ENCODE results near the gene HOXC11.

Gene HOXC11

GRCh38 chr12:53960187-53961024, 12.5 kb upstream of the HOXC11 start:
- H3K36me3 ChIP-seq (ENCODE audit: control insufficient read depth, insufficient read depth, low read length) = no peaks in the 10 kb centered on the region
- H3K9me3 ChIP-seq (ENCODE audit: control insufficient read depth, insufficient read depth, low read length) = no peaks in the 10 kb centered on the region
- H3K4me3 ChIP-seq (ENCODE audit: low read length) = no peak overlapping the region
- H3K27me3 ChIP-seq (ENCODE audit: control insufficient read depth, insufficient read depth, low read length) = peaks cover 99% of the 10 kb centered on the region
- DNase-seq (ENCODE audit: low read depth, low spot score) = no peak
- WGBS (ENCODE audit: insufficient coverage, insufficient read length) = no CpG with 5 or more reads among the region's 39 CpGs
- no peak overlapping the region for H3K27ac ChIP-seq (ENCODE audit: low read length)
- peaks cover 5% of the 10 kb centered on the region; the same call in 1 of the 2 replicates for H3K4me1 ChIP-seq (ENCODE audit: control insufficient read depth, insufficient read depth, low read length)

GRCh38 chr12:53961025-53961761, 11.7 kb upstream of the HOXC11 start:
- no peak overlapping the region for H3K27ac ChIP-seq (ENCODE audit: low read length)
- H3K36me3 ChIP-seq (ENCODE audit: control insufficient read depth, insufficient read depth, low read length) = no peaks in the 10 kb centered on the region
- no peaks in the 10 kb centered on the region for H3K9me3 ChIP-seq (ENCODE audit: control insufficient read depth, insufficient read depth, low read length)
- H3K4me1 ChIP-seq (ENCODE audit: control insufficient read depth, insufficient read depth, low read length) = peaks cover 5% of the 10 kb centered on the region; the same call in 1 of the 2 replicates
- DNase-seq (ENCODE audit: low read depth, low spot score) = no peak
- peaks cover 93% of the 10 kb centered on the region for H3K27me3 ChIP-seq (ENCODE audit: control insufficient read depth, insufficient read depth, low read length)
- no peak overlapping the region for H3K4me3 ChIP-seq (ENCODE audit: low read length)
- WGBS (ENCODE audit: insufficient coverage, insufficient read length) = no CpG with 5 or more reads among the region's 72 CpGs

DNA sequence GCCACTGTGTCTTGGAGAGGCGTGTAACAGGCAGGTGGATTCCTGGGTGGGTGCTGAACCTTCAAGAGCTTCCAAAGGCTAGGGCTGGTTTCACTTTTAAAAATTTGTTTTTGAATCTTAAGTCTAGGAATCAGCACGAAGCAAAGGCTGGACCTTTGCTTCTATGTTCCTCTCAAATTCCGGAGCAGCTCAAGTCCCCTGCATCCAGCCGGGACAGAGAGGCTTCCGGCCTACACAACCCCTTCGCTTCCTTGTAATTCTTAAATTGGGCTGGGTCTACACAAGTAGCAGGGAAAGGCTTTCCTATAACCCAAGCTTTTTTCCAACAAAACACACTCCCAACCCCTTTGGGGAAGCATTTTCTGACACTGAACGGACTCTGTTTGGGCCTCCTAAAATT, 9.9 kb upstream of the HOXC11 start:
- no peaks in the 10 kb centered on the region for H3K9me3 ChIP-seq (ENCODE audit: control insufficient read depth, insufficient read depth, low read length)
- H3K4me1 ChIP-seq (ENCODE audit: control insufficient read depth, insufficient read depth, low read length) = peaks cover 5% of the 10 kb centered on the region; the same call in 1 of the 2 replicates
- DNase-seq (ENCODE audit: low read depth, low spot score) = no peak
- H3K4me3 ChIP-seq (ENCODE audit: low read length) = no peak overlapping the region
- no CpG with 5 or more reads among the region's 7 CpGs for WGBS (ENCODE audit: insufficient coverage, insufficient read length)
- H3K36me3 ChIP-seq (ENCODE audit: control insufficient read depth, insufficient read depth, low read length) = no peaks in the 10 kb centered on the region
- H3K27me3 ChIP-seq (ENCODE audit: control insufficient read depth, insufficient read depth, low read length) = peaks cover 93% of the 10 kb centered on the region
- H3K27ac ChIP-seq (ENCODE audit: low read length) = no peak overlapping the region

GRCh38 chr12:53963434-53964314, 9.3 kb upstream of the HOXC11 start:
- Histone ChIP-seq H3K36me3 (ENCODE audit: control insufficient read depth, insufficient read depth, low read length) (no peaks in the 10 kb centered on the region), H3K9me3 (ENCODE audit: control insufficient read depth, insufficient read depth, low read length) (no peaks in the 10 kb centered on the region), H3K27me3 (ENCODE audit: control insufficient read depth, insufficient read depth, low read length) (peaks cover 93% of the 10 kb centered on the region), H3K4me1 (ENCODE audit: control insufficient read depth, insufficient read depth, low read length) (peaks cover 5% of the 10 kb centered on the region; the same call in 1 of the 2 replicates), H3K27ac (ENCODE audit: low read length) (no peak overlapping the region), H3K4me3 (ENCODE audit: low read length) (no peak overlapping the region)
- WGBS (ENCODE audit: insufficient coverage, insufficient read length) = no CpG with 5 or more reads among the region's 38 CpGs
- no peak for DNase-seq (ENCODE audit: low read depth, low spot score)

DNA sequence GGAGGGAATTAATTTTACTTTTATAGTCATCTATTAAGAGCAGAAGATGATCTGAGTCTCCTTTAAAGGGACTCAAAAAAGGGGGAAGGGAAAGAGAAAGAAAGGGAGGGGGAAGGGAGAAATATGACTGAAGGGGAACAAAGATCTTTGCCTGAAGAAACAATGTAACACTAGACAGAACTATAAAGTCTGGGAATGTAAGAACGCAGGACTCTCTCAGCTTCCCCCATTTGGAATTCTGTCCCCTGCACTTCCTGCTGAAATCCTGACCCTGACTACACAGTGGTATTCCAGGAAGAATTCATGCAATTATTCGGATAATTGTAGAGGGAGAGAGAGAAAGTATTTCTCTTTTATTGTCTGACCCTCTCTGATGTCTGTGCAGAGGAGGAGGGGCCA, 8.6 kb upstream of the HOXC11 start:
- Histone ChIP-seq H3K4me3 (ENCODE audit: low read length) (no peak overlapping the region), H3K36me3 (ENCODE audit: control insufficient read depth, insufficient read depth, low read length) (no peaks in the 10 kb centered on the region), H3K4me1 (ENCODE audit: control insufficient read depth, insufficient read depth, low read length) (peaks cover 5% of the 10 kb centered on the region; the same call in 1 of the 2 replicates), H3K9me3 (ENCODE audit: control insufficient read depth, insufficient read depth, low read length) (no peaks in the 10 kb centered on the region), H3K27me3 (ENCODE audit: control insufficient read depth, insufficient read depth, low read length) (peaks cover 94% of the 10 kb centered on the region), H3K27ac (ENCODE audit: low read length) (no peak overlapping the region)
- no CpG with 5 or more reads among the region's 2 CpGs for WGBS (ENCODE audit: insufficient coverage, insufficient read length)
- DNase-seq (ENCODE audit: low read depth, low spot score) = no peak

DNA sequence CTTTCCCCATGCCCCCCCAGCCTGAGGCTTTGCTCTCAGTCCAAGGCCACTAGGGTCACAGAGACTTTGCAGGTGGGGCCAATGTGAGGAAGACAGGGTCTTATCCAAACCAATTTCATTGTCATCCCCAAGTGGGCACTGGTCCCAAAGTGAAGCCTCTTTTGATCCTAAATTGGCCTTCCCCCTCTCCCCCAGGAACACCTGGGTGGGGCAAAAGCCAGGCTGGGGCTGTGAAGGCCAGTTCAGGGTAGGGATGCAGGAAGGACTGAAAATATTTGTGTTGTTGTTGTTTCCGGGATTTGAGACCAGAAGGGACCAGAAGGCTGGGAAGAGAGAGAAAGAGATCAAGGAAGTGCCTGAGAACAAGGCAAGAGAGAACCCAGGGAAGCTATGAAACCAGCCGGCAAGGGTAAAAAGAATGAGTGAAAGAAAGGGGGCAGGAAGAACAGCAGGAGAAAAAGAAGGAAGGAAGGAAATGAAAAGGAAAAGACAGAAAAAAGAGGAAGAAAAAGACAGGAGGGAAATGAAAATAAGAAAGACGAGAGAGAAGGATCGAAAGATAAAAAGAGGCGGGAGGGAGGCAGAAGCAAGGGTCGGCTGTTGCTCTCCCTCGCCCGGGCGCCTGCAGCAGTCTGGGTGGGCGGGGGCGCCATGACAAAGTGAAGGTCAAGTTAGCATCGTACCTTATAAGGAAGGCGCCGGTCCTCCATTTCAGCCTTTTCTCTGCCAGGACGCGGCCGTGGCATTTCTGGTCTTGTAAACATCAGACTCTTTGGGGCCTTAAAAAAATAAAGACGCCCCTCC, 7.4 kb upstream of the HOXC11 start:
- H3K36me3 ChIP-seq (ENCODE audit: control insufficient read depth, insufficient read depth, low read length) = no peaks in the 10 kb centered on the region
- no CpG with 5 or more reads among the region's 18 CpGs for WGBS (ENCODE audit: insufficient coverage, insufficient read length)
- peaks cover 5% of the 10 kb centered on the region; the same call in 1 of the 2 replicates for H3K4me1 ChIP-seq (ENCODE audit: control insufficient read depth, insufficient read depth, low read length)
- H3K27me3 ChIP-seq (ENCODE audit: control insufficient read depth, insufficient read depth, low read length) = peaks cover 94% of the 10 kb centered on the region
- DNase-seq (ENCODE audit: low read depth, low spot score) = no peak
- H3K4me3 ChIP-seq (ENCODE audit: low read length) = no peak overlapping the region
- no peak overlapping the region for H3K27ac ChIP-seq (ENCODE audit: low read length)
- H3K9me3 ChIP-seq (ENCODE audit: control insufficient read depth, insufficient read depth, low read length) = no peaks in the 10 kb centered on the region

DNA sequence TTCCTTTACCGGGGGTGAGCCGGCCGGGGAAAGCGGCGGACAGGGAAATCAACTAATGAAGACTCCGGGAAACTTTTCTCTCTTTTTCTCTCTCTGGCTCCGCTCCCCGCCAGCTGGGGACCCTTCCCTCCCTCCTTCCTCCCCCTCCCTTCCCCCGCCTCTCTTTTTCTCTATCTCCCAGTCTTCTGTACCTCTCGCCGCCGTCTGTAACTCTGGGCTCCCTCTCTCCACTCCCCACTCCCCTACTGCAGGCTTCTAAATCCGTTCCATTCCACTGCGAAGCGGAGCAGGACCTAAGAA, 6.9 kb upstream of the HOXC11 start:
- H3K4me3 ChIP-seq (ENCODE audit: low read length) = no peak overlapping the region
- H3K4me1 ChIP-seq (ENCODE audit: control insufficient read depth, insufficient read depth, low read length) = peaks cover 2% of the 10 kb centered on the region; the same call in 1 of the 2 replicates
- no CpG with 5 or more reads among the region's 15 CpGs for WGBS (ENCODE audit: insufficient coverage, insufficient read length)
- no peaks in the 10 kb centered on the region for H3K36me3 ChIP-seq (ENCODE audit: control insufficient read depth, insufficient read depth, low read length)
- peaks cover 94% of the 10 kb centered on the region for H3K27me3 ChIP-seq (ENCODE audit: control insufficient read depth, insufficient read depth, low read length)
- H3K27ac ChIP-seq (ENCODE audit: low read length) = no peak overlapping the region
- no peaks in the 10 kb centered on the region for H3K9me3 ChIP-seq (ENCODE audit: control insufficient read depth, insufficient read depth, low read length)
- no peak for DNase-seq (ENCODE audit: low read depth, low spot score)

GRCh38 chr12:53966385-53967133, 6.4 kb upstream of the HOXC11 start:
- no peaks in the 10 kb centered on the region for H3K4me1 ChIP-seq (ENCODE audit: control insufficient read depth, insufficient read depth, low read length)
- H3K36me3 ChIP-seq (ENCODE audit: control insufficient read depth, insufficient read depth, low read length) = no peaks in the 10 kb centered on the region
- no CpG with 5 or more reads among the region's 36 CpGs for WGBS (ENCODE audit: insufficient coverage, insufficient read length)
- no peak overlapping the region for H3K4me3 ChIP-seq (ENCODE audit: low read length)
- no peak overlapping the region for H3K27ac ChIP-seq (ENCODE audit: low read length)
- H3K27me3 ChIP-seq (ENCODE audit: control insufficient read depth, insufficient read depth, low read length) = peaks cover 94% of the 10 kb centered on the region
- no peak for DNase-seq (ENCODE audit: low read depth, low spot score)
- no peaks in the 10 kb centered on the region for H3K9me3 ChIP-seq (ENCODE audit: control insufficient read depth, insufficient read depth, low read length)

DNA sequence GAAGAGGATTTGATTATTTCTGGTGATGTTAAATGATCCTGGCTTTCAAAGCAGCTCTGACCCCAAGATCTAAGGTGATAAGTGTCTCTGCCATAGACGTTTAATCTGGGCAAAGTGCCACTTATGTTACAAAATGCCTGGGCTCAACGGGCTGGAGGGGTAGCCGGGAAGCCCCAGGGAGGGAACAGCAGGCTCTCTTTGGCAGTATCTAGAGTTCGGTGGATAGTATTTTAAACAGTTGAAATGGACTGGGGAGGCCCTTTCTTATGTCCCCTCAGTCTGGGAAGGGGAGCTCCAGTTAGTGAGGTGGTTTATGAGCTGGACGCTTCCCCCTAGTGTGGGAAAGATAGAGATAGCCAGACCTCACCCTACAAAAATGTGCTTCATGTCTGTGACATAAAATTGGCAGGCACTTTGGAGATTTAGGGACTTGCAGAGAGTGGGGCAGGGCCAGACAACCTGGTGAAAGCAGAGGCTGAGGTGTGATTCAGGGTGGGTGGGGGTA, 5.5 kb upstream of the HOXC11 start:
- Histone ChIP-seq H3K9me3 (ENCODE audit: control insufficient read depth, insufficient read depth, low read length) (no peaks in the 10 kb centered on the region), H3K27me3 (ENCODE audit: control insufficient read depth, insufficient read depth, low read length) (peaks cover 95% of the 10 kb centered on the region), H3K4me1 (ENCODE audit: control insufficient read depth, insufficient read depth, low read length) (no peaks in the 10 kb centered on the region), H3K27ac (ENCODE audit: low read length) (no peak overlapping the region), H3K4me3 (ENCODE audit: low read length) (no peak overlapping the region), H3K36me3 (ENCODE audit: control insufficient read depth, insufficient read depth, low read length) (no peaks in the 10 kb centered on the region)
- no peak for DNase-seq (ENCODE audit: low read depth, low spot score)
- no CpG with 5 or more reads among the region's 5 CpGs for WGBS (ENCODE audit: insufficient coverage, insufficient read length)
